HG03175 (cell line): Measurements from ENCODE around the gene B3GAT1.
A peak's percentile ranks its signal among the peaks of the same experiment; 100 is the strongest.

Source experiments
- ATAC-seq: cut with Tn5 transposase; IDR thresholded peaks from one replicate; pipeline ENCODE4 v1.9.1; 2021; ENCODE audit warnings: mild to moderate bottlenecking, moderate library complexity; ENCODE audit not compliant: unreplicated experiment

The B3GAT1 gene

GRCh38 chr11:134374891-134375550 lies 37.0 kb downstream of the B3GAT1 start:
- no peak for ATAC-seq

DNA sequence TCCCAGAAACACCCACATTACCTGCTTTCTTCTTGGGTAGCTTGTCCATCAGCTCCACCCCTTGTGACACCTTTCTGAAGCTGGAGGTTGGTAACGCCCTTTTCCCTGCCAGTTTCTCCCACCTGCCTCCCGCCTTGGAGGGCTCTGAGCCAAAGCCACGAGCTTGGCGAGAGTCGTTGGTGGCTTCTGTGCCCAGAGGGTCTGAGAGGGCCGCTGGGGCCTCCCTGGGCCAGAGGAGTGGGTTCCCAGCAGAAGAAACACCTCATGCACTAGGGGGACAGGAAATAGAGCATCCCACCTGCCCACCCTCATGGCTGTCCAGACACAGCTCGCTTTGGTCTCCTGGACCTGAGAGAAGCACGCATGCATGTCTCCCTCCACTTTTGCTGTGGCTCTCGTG lies 37.9 kb downstream of the B3GAT1 start:
- no peak for ATAC-seq

- no peak for ATAC-seq
Observed at GRCh38 chr11:134373591-134374052, 38.4 kb downstream of the B3GAT1 start.

- ATAC-seq = no peak
Observed at GRCh38 chr11:134372961-134373360, 39.1 kb downstream of the B3GAT1 start.

GRCh38 chr11:134372536-134372935 lies 39.5 kb downstream of the B3GAT1 start:
- no peak for ATAC-seq

- ATAC-seq = no peak
Observed at GRCh38 chr11:134371436-134372185, 40.4 kb downstream of the B3GAT1 start.

- no peak for ATAC-seq
Observed at GRCh38 chr11:134370526-134371435, 41.3 kb downstream of the B3GAT1 start.

GRCh38 chr11:134369656-134370525 lies 42.2 kb downstream of the B3GAT1 start:
- ATAC-seq = no peak

- no peak for ATAC-seq
Observed at GRCh38 chr11:134367781-134368180, 44.3 kb downstream of the B3GAT1 start.

- ATAC-seq = no peak
Observed at GRCh38 chr11:134366254-134366653, 45.8 kb downstream of the B3GAT1 start.

- no peak for ATAC-seq
Observed at GRCh38 chr11:134365011-134365925, 46.8 kb downstream of the B3GAT1 start.

DNA sequence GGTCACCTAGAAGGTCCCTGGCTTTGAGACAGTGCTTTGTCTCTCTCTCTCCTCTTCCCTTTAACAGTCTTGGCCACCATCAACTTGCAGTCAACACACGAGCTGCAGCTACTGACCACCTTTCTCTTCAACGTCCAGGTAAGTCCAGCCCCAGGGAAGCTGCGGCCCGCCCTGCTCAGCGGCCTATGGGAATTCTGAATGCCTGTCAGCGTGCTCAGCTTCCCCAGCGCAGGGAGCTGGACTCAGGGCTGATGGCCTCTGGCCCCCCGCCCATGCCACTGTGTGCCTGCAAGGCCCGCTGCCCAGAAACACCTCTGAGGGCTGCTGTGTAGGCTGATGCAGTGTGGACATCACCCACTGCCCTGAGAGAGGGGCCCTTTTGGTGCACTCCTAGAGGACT lies 47.8 kb downstream of the B3GAT1 start:
- no peak for ATAC-seq

DNA sequence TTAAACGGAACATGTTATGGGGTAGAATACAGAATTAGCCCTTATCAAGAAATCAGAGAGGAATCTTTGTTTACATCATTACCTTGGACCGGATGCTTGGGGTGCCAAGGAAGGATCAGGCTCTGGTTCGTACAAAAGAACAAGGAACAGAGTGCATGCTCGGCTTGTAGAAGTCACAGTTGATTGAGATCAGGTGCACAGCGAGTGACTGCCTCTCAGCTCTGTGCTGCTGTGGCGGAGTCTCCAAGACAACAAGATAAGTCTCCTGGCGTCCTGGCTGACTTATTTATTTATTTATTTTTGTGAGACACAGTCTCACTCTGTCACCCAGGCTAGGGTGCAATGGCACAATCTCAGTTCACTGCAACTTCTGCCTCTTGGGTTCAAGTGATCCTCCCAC lies 48.5 kb downstream of the B3GAT1 start:
- no peak for ATAC-seq

DNA sequence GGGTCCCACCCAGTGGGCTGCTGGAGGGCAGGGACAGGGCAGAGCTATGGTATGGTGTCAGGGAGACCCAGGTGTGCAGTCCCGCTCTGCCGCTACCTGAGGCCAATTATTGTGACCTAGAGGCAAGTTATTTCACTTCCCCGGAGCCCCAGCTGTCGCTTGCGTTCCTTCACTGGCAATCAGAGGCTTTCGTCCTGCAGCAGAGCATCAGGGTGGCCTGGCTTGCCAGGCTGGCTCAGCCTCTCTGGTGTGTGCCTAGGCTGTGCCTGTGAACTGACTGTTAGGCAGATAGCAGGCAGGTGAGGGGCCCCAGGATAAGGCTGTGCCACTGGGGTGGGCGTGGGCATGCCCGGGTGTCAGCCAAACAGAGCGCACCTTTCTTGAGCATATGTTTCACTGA lies 48.9 kb downstream of the B3GAT1 start:
- no peak for ATAC-seq

GRCh38 chr11:134362192-134362901 lies 49.7 kb downstream of the B3GAT1 start:
- ATAC-seq = no peak

DNA sequence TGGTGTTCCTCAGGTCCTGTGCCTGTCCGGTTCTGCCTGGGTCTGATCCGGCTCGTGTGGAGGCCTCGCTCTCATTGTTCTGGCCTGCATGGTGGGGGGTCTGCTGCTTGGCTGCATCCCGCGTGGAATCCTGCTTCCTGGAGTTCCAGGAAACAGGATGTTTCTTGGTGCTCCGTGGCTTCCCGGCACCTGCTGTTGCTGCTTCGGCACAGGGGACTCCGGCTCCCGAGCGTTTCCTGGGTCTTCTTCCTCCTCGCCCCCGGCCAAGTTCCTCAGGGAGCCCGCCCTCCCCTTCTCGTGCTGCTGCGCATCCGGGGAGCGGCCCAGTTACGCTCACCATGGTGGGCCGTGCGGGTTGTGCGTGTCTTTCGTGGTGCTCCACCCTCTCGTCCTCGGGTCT lies 50.4 kb downstream of the B3GAT1 start:
- ATAC-seq = no peak

- peak; percentile 80 for ATAC-seq
Observed at GRCh38 chr11:134360050-134360835, 51.8 kb downstream of the B3GAT1 start.

- ATAC-seq = no peak
Observed at GRCh38 chr11:134359646-134360045, 52.4 kb downstream of the B3GAT1 start.
